Measurements from ENCODE around the gene BOC. TPM values are rescaled to one million over a fixed set of nuclear protein-coding genes. Genes with fewer than 3 reads are reported as not detected.

BOC gene
- polyA plus RNA-seq, 1 donor from 2014 or later: 0.53 TPM

DNA sequence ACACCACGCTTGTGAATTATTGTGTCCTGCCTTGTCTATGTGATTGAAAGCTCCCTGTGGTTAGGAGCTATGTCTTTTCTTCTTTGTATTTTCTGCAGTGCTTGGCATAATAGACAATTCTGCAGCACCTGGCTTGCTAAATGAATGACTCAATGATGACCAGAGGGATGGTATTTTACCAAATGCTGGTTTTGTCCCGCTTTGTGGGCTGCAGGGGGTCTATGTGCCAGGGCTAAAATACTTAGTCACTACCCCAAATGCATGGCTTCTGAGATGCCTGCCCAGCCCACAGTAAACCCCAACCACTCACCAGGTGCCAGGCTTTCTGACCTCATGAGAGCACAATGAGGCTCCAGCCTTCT lies 50.9 kb downstream of the BOC start:
- Histone ChIP-seq H3K9me3 (ENCODE audit: low read length) (no peaks in the 10 kb centered on the region), H3F3A (ENCODE audit: insufficient read depth, low read length, poor library complexity, severe bottlenecking) (no peaks in the 10 kb centered on the region), H3K9me2 (ENCODE audit: insufficient read depth, low read length) (no peaks in the 10 kb centered on the region), H3K27me3 (ENCODE audit: insufficient read depth, low read depth, low read length) (no peaks in the 10 kb centered on the region), H3K36me3 (ENCODE audit: insufficient read depth, low read length) (no peaks in the 10 kb centered on the region), H2AFZ (ENCODE audit: low read depth, low read length) (no peak overlapping the region), H3K27ac (ENCODE audit: low read length) (no peak overlapping the region), H3K9ac (ENCODE audit: low read length) (no peak overlapping the region), H3K79me2 (replicated peaks; ENCODE audit: insufficient read depth, low read length) (no peaks in the 10 kb centered on the region), H3K4me3 (ENCODE audit: low read length) (no peak overlapping the region), H4K20me1 (ENCODE audit: insufficient read depth) (no peaks in the 10 kb centered on the region), H3K4me2 (ENCODE audit: low read length) (no peak overlapping the region)
- TF ChIP-seq, protein P1, sequence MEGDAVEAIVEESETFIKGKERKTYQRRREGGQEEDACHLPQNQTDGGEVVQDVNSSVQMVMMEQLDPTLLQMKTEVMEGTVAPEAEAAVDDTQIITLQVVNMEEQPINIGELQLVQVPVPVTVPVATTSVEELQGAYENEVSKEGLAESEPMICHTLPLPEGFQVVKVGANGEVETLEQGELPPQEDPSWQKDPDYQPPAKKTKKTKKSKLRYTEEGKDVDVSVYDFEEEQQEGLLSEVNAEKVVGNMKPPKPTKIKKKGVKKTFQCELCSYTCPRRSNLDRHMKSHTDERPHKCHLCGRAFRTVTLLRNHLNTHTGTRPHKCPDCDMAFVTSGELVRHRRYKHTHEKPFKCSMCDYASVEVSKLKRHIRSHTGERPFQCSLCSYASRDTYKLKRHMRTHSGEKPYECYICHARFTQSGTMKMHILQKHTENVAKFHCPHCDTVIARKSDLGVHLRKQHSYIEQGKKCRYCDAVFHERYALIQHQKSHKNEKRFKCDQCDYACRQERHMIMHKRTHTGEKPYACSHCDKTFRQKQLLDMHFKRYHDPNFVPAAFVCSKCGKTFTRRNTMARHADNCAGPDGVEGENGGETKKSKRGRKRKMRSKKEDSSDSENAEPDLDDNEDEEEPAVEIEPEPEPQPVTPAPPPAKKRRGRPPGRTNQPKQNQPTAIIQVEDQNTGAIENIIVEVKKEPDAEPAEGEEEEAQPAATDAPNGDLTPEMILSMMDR (IDR thresholded peaks at IDR 0.05; ENCODE audit: poor library complexity, severe bottlenecking): no peak
- no peak for TF ChIP-seq MXI1 (conservative IDR thresholded peaks at IDR 0.05; ENCODE audit: poor library complexity, severe bottlenecking)
- no peak for TF ChIP-seq EZH2 (IDR thresholded peaks at IDR 0.05; ENCODE audit: borderline replicate concordance, insufficient read depth, low read length, poor library complexity, severe bottlenecking)

DNA sequence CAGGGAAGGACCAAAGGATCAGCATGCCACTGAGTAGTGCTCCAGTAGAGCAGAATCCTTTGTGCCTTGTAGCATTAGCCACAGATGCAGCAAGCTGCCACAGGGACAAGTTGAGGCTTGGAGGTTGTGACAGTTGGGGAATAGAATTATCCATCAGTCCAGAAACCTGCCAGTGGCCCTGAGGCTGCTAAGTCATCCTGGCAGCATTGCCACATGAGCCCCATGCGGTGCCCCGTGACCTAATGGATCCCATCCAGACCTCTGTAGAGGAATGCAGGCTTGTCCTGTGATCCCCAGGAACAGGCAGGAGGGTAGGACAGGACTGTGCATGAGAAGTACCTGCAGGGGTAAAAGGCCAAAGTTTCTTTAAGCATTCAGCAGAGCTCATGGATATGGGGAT lies 51.7 kb downstream of the BOC start:
- H4K20me1 ChIP-seq (ENCODE audit: insufficient read depth): no peaks in the 10 kb centered on the region
- no peak overlapping the region for H3K9ac ChIP-seq (ENCODE audit: low read length)
- no peak overlapping the region for H3K4me3 ChIP-seq (ENCODE audit: low read length)
- no peaks in the 10 kb centered on the region for H3F3A ChIP-seq (ENCODE audit: insufficient read depth, low read length, poor library complexity, severe bottlenecking)
- H3K4me2 ChIP-seq (ENCODE audit: low read length): no peak overlapping the region
- H3K27me3 ChIP-seq (ENCODE audit: insufficient read depth, low read depth, low read length): no peaks in the 10 kb centered on the region
- TF ChIP-seq RAD21 (conservative IDR thresholded peaks at IDR 0.05) (no peak), POLR2AphosphoS5 (IDR thresholded peaks at IDR 0.05) (no peak), SMC3 (conservative IDR thresholded peaks at IDR 0.05; ENCODE audit: poor library complexity) (no peak), EZH2 (IDR thresholded peaks at IDR 0.05; ENCODE audit: borderline replicate concordance, insufficient read depth, low read length, poor library complexity, severe bottlenecking) (no peak), TAF1 (IDR thresholded peaks at IDR 0.05; ENCODE audit: low read depth) (no peak), MXI1 (conservative IDR thresholded peaks at IDR 0.05; ENCODE audit: poor library complexity, severe bottlenecking) (no peak), EP300 (conservative IDR thresholded peaks at IDR 0.05; ENCODE audit: poor library complexity, severe bottlenecking) (no peak)
- TF ChIP-seq, protein P1 (IDR thresholded peaks at IDR 0.05; ENCODE audit: poor library complexity, severe bottlenecking): no peak
- TF ChIP-seq, protein P2, sequence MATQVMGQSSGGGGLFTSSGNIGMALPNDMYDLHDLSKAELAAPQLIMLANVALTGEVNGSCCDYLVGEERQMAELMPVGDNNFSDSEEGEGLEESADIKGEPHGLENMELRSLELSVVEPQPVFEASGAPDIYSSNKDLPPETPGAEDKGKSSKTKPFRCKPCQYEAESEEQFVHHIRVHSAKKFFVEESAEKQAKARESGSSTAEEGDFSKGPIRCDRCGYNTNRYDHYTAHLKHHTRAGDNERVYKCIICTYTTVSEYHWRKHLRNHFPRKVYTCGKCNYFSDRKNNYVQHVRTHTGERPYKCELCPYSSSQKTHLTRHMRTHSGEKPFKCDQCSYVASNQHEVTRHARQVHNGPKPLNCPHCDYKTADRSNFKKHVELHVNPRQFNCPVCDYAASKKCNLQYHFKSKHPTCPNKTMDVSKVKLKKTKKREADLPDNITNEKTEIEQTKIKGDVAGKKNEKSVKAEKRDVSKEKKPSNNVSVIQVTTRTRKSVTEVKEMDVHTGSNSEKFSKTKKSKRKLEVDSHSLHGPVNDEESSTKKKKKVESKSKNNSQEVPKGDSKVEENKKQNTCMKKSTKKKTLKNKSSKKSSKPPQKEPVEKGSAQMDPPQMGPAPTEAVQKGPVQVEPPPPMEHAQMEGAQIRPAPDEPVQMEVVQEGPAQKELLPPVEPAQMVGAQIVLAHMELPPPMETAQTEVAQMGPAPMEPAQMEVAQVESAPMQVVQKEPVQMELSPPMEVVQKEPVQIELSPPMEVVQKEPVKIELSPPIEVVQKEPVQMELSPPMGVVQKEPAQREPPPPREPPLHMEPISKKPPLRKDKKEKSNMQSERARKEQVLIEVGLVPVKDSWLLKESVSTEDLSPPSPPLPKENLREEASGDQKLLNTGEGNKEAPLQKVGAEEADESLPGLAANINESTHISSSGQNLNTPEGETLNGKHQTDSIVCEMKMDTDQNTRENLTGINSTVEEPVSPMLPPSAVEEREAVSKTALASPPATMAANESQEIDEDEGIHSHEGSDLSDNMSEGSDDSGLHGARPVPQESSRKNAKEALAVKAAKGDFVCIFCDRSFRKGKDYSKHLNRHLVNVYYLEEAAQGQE (IDR thresholded peaks at IDR 0.05; ENCODE audit: borderline replicate concordance): no peak
- no peaks in the 10 kb centered on the region for H3K36me3 ChIP-seq (ENCODE audit: insufficient read depth, low read length)
- H3K27ac ChIP-seq (ENCODE audit: low read length): no peak overlapping the region
- no peak overlapping the region for H2AFZ ChIP-seq (ENCODE audit: low read depth, low read length)
- H3K9me2 ChIP-seq (ENCODE audit: insufficient read depth, low read length): no peaks in the 10 kb centered on the region
- H3K9me3 ChIP-seq (ENCODE audit: low read length): no peaks in the 10 kb centered on the region
- no peaks in the 10 kb centered on the region for H3K79me2 ChIP-seq (replicated peaks; ENCODE audit: insufficient read depth, low read length)

All from neural cell (in vitro differentiated cells).